Upper lobe of left lung (tissue), 6 donors: ENCODE data around the gene CUZD1. TPM values are rescaled to one million over a fixed set of nuclear protein-coding genes. Genes with fewer than 3 reads are reported as not detected.

ENCODE experiments used
- ATAC-seq, 2 donors: fragments of 200-7000 bp; cut with Tn5 transposase; one replicate each; pipeline ENCODE4 v1.9.1; 2022; ENCODE audit warnings: mild to moderate bottlenecking in 2 of 2, moderate library complexity in 2 of 2; ENCODE audit not compliant: low FRiP score in 2 of 2
- DNase-seq, 2 donors: peaks; one replicate each; pipeline ENCODE4 v3.0.0-alpha.2; 2019 to 2020
- H3K27ac ChIP-seq, 4 donors: fragments of 200-600 bp; sonication (generic); one replicate each; pipeline ENCODE4 v1.5.1; 2016 to 2019
- H3K27me3 ChIP-seq, 4 donors: fragments of 200-600 bp; sonication (generic); one replicate each; pipeline ENCODE4 v1.5.1; 2017 to 2019
- H3K36me3 ChIP-seq, 4 donors: fragments of 200-600 bp; sonication (generic); one replicate each; pipeline ENCODE4 v1.5.1; 2016 to 2019
- H3K4me1 ChIP-seq, 4 donors: fragments of 200-600 bp; sonication (generic); one replicate each; pipeline ENCODE4 v1.5.1; 2018 to 2019
- H3K4me3 ChIP-seq, 4 donors: fragments of 200-600 bp; sonication (generic); one replicate each; pipeline ENCODE4 v1.5.1; 2017 to 2019; ENCODE audit warnings: mild to moderate bottlenecking in 2 of 4, moderate library complexity in 1 of 4
- H3K9me3 ChIP-seq, 4 donors: fragments of 200-600 bp; sonication (generic); one replicate each; pipeline ENCODE4 v1.5.1; 2018 to 2019
- CTCF ChIP-seq, 6 experiments: fragments of 450-650 bp in 4 of 6; fragments of 200-600 bp in 2 of 6; sonication (generic) in 2 of 6; IDR thresholded peaks; one replicate each; pipeline ENCODE4 v1.5.1; 2016 to 2019; ENCODE audit warnings: antibody characterized with exemption in 6 of 6
- EP300 ChIP-seq, 4 donors: sonication (generic); formaldehyde crosslinking; IDR thresholded peaks; one replicate each; pipeline ENCODE4 v1.5.1; 2017; ENCODE audit warnings: antibody characterized with exemption in 4 of 4, control low read depth in 2 of 4
- POLR2A ChIP-seq, 4 donors: fragments of 450-650 bp; IDR thresholded peaks; one replicate each; pipeline ENCODE4 v1.5.1; 2016 to 2017; ENCODE audit warnings: antibody characterized with exemption in 4 of 4, mild to moderate bottlenecking in 2 of 4
- POLR2AphosphoS5 ChIP-seq, 2 donors: sonication (generic); formaldehyde crosslinking; IDR thresholded peaks; one replicate each; pipeline ENCODE4 v1.5.1; 2017; ENCODE audit warnings: antibody characterized with exemption in 2 of 2
- WGBS, 2 donors: methylation state at CpG; one replicate each; pipeline ENCODE4 v1.1.5; 2017 to 2018; 5-methylcytosine and 5-hydroxymethylcytosine counted together
- total RNA-seq, 6 donors: library from RNA; depleted of rRNA in 4 of 6; stranded (reverse); fragments of >200 nt in 4 of 6; gene quantifications; one replicate each; pipeline versions ENCODE4 v1.1.0 to v1.2.1, GENCODE V29; 2016 to 2021
- donor health status: DM: no; HTN: no; CAD: no; lungs with moderate emphysema.
- donor health status: DM: no; HTN: yes; CAD: no; lungs with severe emphysema.

The CUZD1 gene
- total RNA-seq, 6 donors from 2014 or later = 0.30 to 4.2 (median 1.1) TPM; not detected in 1

GRCh38 chr10:122864901-122865300 is 19.2 kb upstream of the CUZD1 start:
- H3K4me1 ChIP-seq = peaks cover 0 to 4% (median 0%) of the 10 kb centered on the region in 4 donors
- ATAC-seq = no peak
- no peak overlapping the region for H3K4me3 ChIP-seq
- DNase-seq = no peak
- no peaks in the 10 kb centered on the region for H3K9me3 ChIP-seq
- WGBS, 2 donors = 89 to 90% methylated on average over 1 of the region's 1 CpG
- TF ChIP-seq CTCF (IDR thresholded peaks at IDR 0.05) (no peak), POLR2AphosphoS5 (IDR thresholded peaks at IDR 0.05) (no peak), EP300 (IDR thresholded peaks at IDR 0.05) (no peak), POLR2A (IDR thresholded peaks at IDR 0.05) (no peak)
- H3K27ac ChIP-seq = no peak overlapping the region
- H3K27me3 ChIP-seq = no peaks in the 10 kb centered on the region
- H3K36me3 ChIP-seq = no peaks in the 10 kb centered on the region

GRCh38 chr10:122864194-122864592 is 18.5 kb upstream of the CUZD1 start:
- H3K27me3 ChIP-seq = no peaks in the 10 kb centered on the region
- H3K9me3 ChIP-seq = no peaks in the 10 kb centered on the region
- TF ChIP-seq POLR2AphosphoS5 (IDR thresholded peaks at IDR 0.05) = no peak
- TF ChIP-seq POLR2A (IDR thresholded peaks at IDR 0.05) = no peak
- no peak for TF ChIP-seq EP300 (IDR thresholded peaks at IDR 0.05)
- no peak for TF ChIP-seq CTCF (IDR thresholded peaks at IDR 0.05)
- DNase-seq = no peak
- 92 to 93% methylated on average over 2 of the region's 2 CpGs for WGBS, 2 donors
- no peak overlapping the region for H3K4me3 ChIP-seq
- H3K27ac ChIP-seq = no peak overlapping the region
- ATAC-seq = no peak
- peaks cover 0 to 4% (median 0%) of the 10 kb centered on the region in 4 donors for H3K4me1 ChIP-seq
- no peaks in the 10 kb centered on the region for H3K36me3 ChIP-seq

- no peaks in the 10 kb centered on the region for H3K27me3 ChIP-seq
- no peak for TF ChIP-seq CTCF (IDR thresholded peaks at IDR 0.05)
- TF ChIP-seq EP300 (IDR thresholded peaks at IDR 0.05) = no peak
- no peak for TF ChIP-seq POLR2AphosphoS5 (IDR thresholded peaks at IDR 0.05)
- no peak for TF ChIP-seq POLR2A (IDR thresholded peaks at IDR 0.05)
- H3K36me3 ChIP-seq = no peaks in the 10 kb centered on the region
- H3K4me3 ChIP-seq = no peak overlapping the region
- 92 to 97% methylated on average over 2 of the region's 2 CpGs for WGBS, 2 donors
- H3K27ac ChIP-seq = no peak overlapping the region
- H3K9me3 ChIP-seq = no peaks in the 10 kb centered on the region
- no peak for DNase-seq
- no peak for ATAC-seq
- peaks cover 0 to 4% (median 0%) of the 10 kb centered on the region in 4 donors for H3K4me1 ChIP-seq
Observed at GRCh38 chr10:122863216-122864193, 17.8 kb upstream of the CUZD1 start.

GRCh38 chr10:122861711-122862161 is 16.1 kb upstream of the CUZD1 start:
- ATAC-seq = no peak
- peaks cover 0 to under 1% (median 0%) of the 10 kb centered on the region in 4 donors for H3K4me1 ChIP-seq
- WGBS, 2 donors = 83 to 85% methylated on average over 1 of the region's 1 CpG

More at GRCh38 chr10:122861711-122862161, 16.1 kb upstream of the CUZD1 start:
- no peaks in the 10 kb centered on the region for H3K27me3 ChIP-seq
- no peak for DNase-seq
- H3K27ac ChIP-seq = no peak overlapping the region
- H3K9me3 ChIP-seq = no peaks in the 10 kb centered on the region
- H3K36me3 ChIP-seq = no peaks in the 10 kb centered on the region
- H3K4me3 ChIP-seq = no peak overlapping the region
- TF ChIP-seq CTCF (IDR thresholded peaks at IDR 0.05) (no peak), POLR2AphosphoS5 (IDR thresholded peaks at IDR 0.05) (no peak), POLR2A (IDR thresholded peaks at IDR 0.05) (no peak), EP300 (IDR thresholded peaks at IDR 0.05) (no peak)
